ENCODE data around the gene EEPD1. TPM values are rescaled to one million over a fixed set of nuclear protein-coding genes. Genes with fewer than 3 reads are reported as not detected.
"Not testable (repeated sequence)": the region's sequence is repeated elsewhere in the genome, so short reads cannot be mapped to it uniquely, and the experiment has no call there.

The EEPD1 gene
- total RNA-seq, 1 donor from 2014 or later = 14.0 TPM

- Histone ChIP-seq H3K36me3 (no peaks in the 10 kb centered on the region), H3K9me3 (peaks cover 0 to 8% of the 10 kb centered on the region in 2 donors), H3K27ac (no peak overlapping the region), H3K27me3 (no peaks in the 10 kb centered on the region), H3K4me1 (peaks cover 4 to 6% of the 10 kb centered on the region in 2 donors), H3K4me3 (no peak overlapping the region)
- intact Hi-C loops (cut with DNase I) = no loop called here
- DNase-seq (ENCODE audit: low spot score in 2 of 2) = no peak
- no peak for TF ChIP-seq CTCF (IDR thresholded peaks at IDR 0.05)
Measured at GRCh38 chr7:36253699-36254098, 100.6 kb downstream of the EEPD1 start.

GRCh38 chr7:36258510-36259259 lies 105.6 kb downstream of the EEPD1 start:
- H3K36me3 ChIP-seq; intact Hi-C loops (cut with DNase I); H3K27me3 ChIP-seq; H3K9me3 ChIP-seq: not testable (repeated sequence)
- DNase-seq (ENCODE audit: low spot score in 2 of 2) = peak in 1 of 2 donors; percentile 75
- Histone ChIP-seq H3K4me3 (peak overlapping the region in 1 of 2 donors; percentile 41), H3K27ac (peak overlapping the region in 1 of 2 donors; percentile 19), H3K4me1 (peaks cover 15 to 30% of the 10 kb centered on the region in 2 donors)

GRCh38 chr7:36260481-36260880 lies 107.4 kb downstream of the EEPD1 start:
- no peaks in the 10 kb centered on the region for H3K36me3 ChIP-seq
- no peaks in the 10 kb centered on the region for H3K9me3 ChIP-seq
- no peak for DNase-seq (ENCODE audit: low spot score in 2 of 2)
- intact Hi-C loops (cut with DNase I) = no loop called here
- no peaks in the 10 kb centered on the region for H3K27me3 ChIP-seq
- peaks cover 26 to 46% of the 10 kb centered on the region in 2 donors for H3K4me1 ChIP-seq
- no peak overlapping the region for H3K4me3 ChIP-seq
- no peak for TF ChIP-seq CTCF (IDR thresholded peaks at IDR 0.05)
- H3K27ac ChIP-seq = no peak overlapping the region

- DNase-seq (ENCODE audit: low spot score in 2 of 2) = no peak
- H3K4me1 ChIP-seq = peaks cover 30 to 50% of the 10 kb centered on the region in 2 donors
Measured at GRCh38 chr7:36261019-36261754, 108.1 kb downstream of the EEPD1 start.

GRCh38 chr7:36262309-36263094 lies 109.4 kb downstream of the EEPD1 start:
- Histone ChIP-seq H3K9me3 (no peaks in the 10 kb centered on the region), H3K27me3 (no peaks in the 10 kb centered on the region), H3K36me3 (no peaks in the 10 kb centered on the region), H3K27ac (peak overlapping the region in 1 of 2 donors; percentile 80), H3K4me1 (peaks cover 30 to 50% of the 10 kb centered on the region in 2 donors), H3K4me3 (no peak overlapping the region)
- no peak for TF ChIP-seq CTCF (IDR thresholded peaks at IDR 0.05)
- intact Hi-C loops (cut with DNase I) = no loop called here
- DNase-seq (ENCODE audit: low spot score in 2 of 2) = no peak

More at GRCh38 chr7:36261019-36261754, 108.1 kb downstream of the EEPD1 start:
- no peaks in the 10 kb centered on the region for H3K36me3 ChIP-seq
- no peak for TF ChIP-seq CTCF (IDR thresholded peaks at IDR 0.05)
- peak overlapping the region in 1 of 2 donors; percentile 10 for H3K27ac ChIP-seq
- H3K9me3 ChIP-seq = no peaks in the 10 kb centered on the region
- intact Hi-C loops (cut with DNase I) = no loop called here
- no peaks in the 10 kb centered on the region for H3K27me3 ChIP-seq
- no peak overlapping the region for H3K4me3 ChIP-seq
